HG03571 (cell line): ENCODE results near the gene UBTFL1.
A peak's percentile ranks its signal among the peaks of the same experiment; 100 is the strongest.
"Not testable (repeated sequence)": the region's sequence is repeated elsewhere in the genome, so short reads cannot be mapped to it uniquely, and the experiment has no call there.

Experiments
- ATAC-seq: cut with Tn5 transposase; IDR thresholded peaks from one replicate; pipeline ENCODE4 v1.9.1; 2021; ENCODE audit not compliant: unreplicated experiment

UBTFL1 gene

GRCh38 chr11:90085650-90086049, at the start of gene UBTFL1:
Gene UBTFL1, plus strand, starts transcription at chr11:90085950. Its CDS starts 0 bp downstream, at chr11:90085950.
- not testable (repeated sequence) for ATAC-seq

GRCh38 chr11:90051591-90052209, 34.0 kb upstream of the UBTFL1 start:
- ATAC-seq = not testable (repeated sequence)

- ATAC-seq = not testable (repeated sequence)
These were observed 33.4 kb upstream of the UBTFL1 start for GRCh38 chr11:90052311-90052710.

- not testable (repeated sequence) for ATAC-seq
These were observed 32.2 kb upstream of the UBTFL1 start for GRCh38 chr11:90053545-90053944.

GRCh38 chr11:90088731-90089130, 3.0 kb downstream of the UBTFL1 start:
- ATAC-seq = not testable (repeated sequence)

GRCh38 chr11:90095230-90095924, 9.6 kb downstream of the UBTFL1 start:
- not testable (repeated sequence) for ATAC-seq

- ATAC-seq = not testable (repeated sequence)
These were observed 12.5 kb downstream of the UBTFL1 start for GRCh38 chr11:90098261-90098660.

GRCh38 chr11:90100431-90100830, 14.7 kb downstream of the UBTFL1 start:
- no peak for ATAC-seq

- no peak for ATAC-seq
These were observed 27.8 kb downstream of the UBTFL1 start for GRCh38 chr11:90113541-90113940.

GRCh38 chr11:90120191-90120590, 34.4 kb downstream of the UBTFL1 start:
- no peak for ATAC-seq

GRCh38 chr11:90124371-90124770, 38.6 kb downstream of the UBTFL1 start:
- no peak for ATAC-seq

GRCh38 chr11:90124946-90125345, 39.2 kb downstream of the UBTFL1 start:
- no peak for ATAC-seq

GRCh38 chr11:90133560-90134477, 48.1 kb downstream of the UBTFL1 start:
- no peak for ATAC-seq

- peak; percentile 80 for ATAC-seq
These were observed 48.8 kb downstream of the UBTFL1 start, which contains the start of gene NAALAD2 for GRCh38 chr11:90134478-90135003. Gene NAALAD2, plus strand, starts transcription at chr11:90134663. Its CDS starts 96 bp downstream, at chr11:90134759.

- ATAC-seq = no peak
These were observed 49.3 kb downstream of the UBTFL1 start for GRCh38 chr11:90135016-90135415.
